GM12873 (cell line): ENCODE results near the gene IGSF9.

Experiments used
- CTCF ChIP-seq: IDR thresholded peaks from 2 replicates; pipeline ENCODE4 v1.5.1; 2012; ENCODE audit warnings: low read depth, mild to moderate bottlenecking, moderate library complexity, low read length, control low read depth; ENCODE audit not compliant: insufficient read depth; ENCODE audit errors: missing control alignments

Gene IGSF9

GRCh38 chr1:159927211-159927848, 18.1 kb downstream of the IGSF9 start:
- no peak for TF ChIP-seq CTCF

GRCh38 chr1:159925719-159926078, 19.7 kb downstream of the IGSF9 start:
- no peak for TF ChIP-seq CTCF

GRCh38 chr1:159924791-159925718, 20.4 kb downstream of the IGSF9 start, which contains the start of gene TAGLN2:
Gene TAGLN2, minus strand, starts transcription at chr1:159925507. Its CDS starts 4,998 bp downstream, at chr1:159920509.
- TF ChIP-seq CTCF: no peak

- no peak for TF ChIP-seq CTCF
Measured at GRCh38 chr1:159924025-159924790, 21.2 kb downstream of the IGSF9 start.

- no peak for TF ChIP-seq CTCF
Measured at GRCh38 chr1:159923203-159924024, 22.0 kb downstream of the IGSF9 start.

GRCh38 chr1:159922511-159923202, 22.8 kb downstream of the IGSF9 start:
- no peak for TF ChIP-seq CTCF
